ENCODE measurements around the gene KCNMB2.

- TF ChIP-seq CTCF (IDR thresholded peaks at IDR 0.05; ENCODE audit: borderline replicate concordance, extremely low read depth, low read length, poor library complexity, severe bottlenecking) (no peak), EZH2 (IDR thresholded peaks at IDR 0.05; ENCODE audit: borderline replicate concordance, low read depth, low read length, severe bottlenecking) (no peak)
These were observed 269.5 kb downstream of the KCNMB2 start for GRCh38 chr3:178805741-178806140.

All from DND-41 (cell line).